Measurements from ENCODE around the gene CTSK.
"Not testable (repeated sequence)": the region's sequence is repeated elsewhere in the genome, so short reads cannot be mapped to it uniquely, and the experiment has no call there.

Gene CTSK

DNA sequence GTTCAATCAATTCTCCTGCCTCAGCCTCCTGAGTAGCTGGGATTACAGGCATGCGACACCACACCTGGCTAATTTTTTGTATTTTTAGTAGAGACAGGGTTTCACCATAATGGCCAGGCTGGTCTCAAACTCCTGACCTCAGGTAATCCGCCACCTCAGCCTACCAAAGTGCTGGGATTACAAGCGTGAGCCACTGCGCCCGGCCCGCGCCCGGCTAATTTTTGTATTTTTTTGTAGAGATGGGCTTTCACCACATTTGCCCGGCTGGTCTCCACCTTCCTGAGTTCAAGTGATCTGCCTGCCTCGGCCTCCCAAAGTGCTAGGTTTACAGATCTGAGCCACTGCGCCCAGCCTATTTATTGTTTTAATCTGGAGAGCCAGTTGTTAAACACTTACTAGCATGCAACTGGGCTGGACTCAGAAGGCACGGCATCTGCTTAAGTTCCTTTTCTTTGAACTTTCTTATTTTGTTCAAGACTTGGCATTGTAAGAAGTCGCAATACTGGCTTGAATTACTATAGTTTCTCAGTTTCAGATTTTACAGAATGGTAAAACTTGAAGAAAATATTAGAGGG lies 32.0 kb downstream of the CTSK start:
- H3K36me3 ChIP-seq (ENCODE audit: control insufficient read depth in 2 of 2, insufficient read depth in 1 of 2, low read length in 2 of 2); H3K4me1 ChIP-seq (ENCODE audit: control insufficient read depth, insufficient read depth, low read length); H3K9me3 ChIP-seq (ENCODE audit: control insufficient read depth, insufficient read depth, low read depth, low read length); POLR2A ChIA-PET; H3K4me3 ChIP-seq (ENCODE audit: low read depth, low read length); H3K27ac ChIP-seq (ENCODE audit: extremely low read depth, low read depth, low read length): not testable (repeated sequence)
- TF ChIP-seq EGR2 (tag by site-specific recombination; IDR thresholded peaks at IDR 0.05; ENCODE audit: low read depth) = 0 out of 2 replicates have a peak, but pooled peaks have one; percentile 1
- CTCF ChIA-PET = interaction anchor here (0.7 kb wide), 1 partner anchor 215 kb away, joined by 3 read pairs; no protein-coding TSS in a partner anchor

DNA sequence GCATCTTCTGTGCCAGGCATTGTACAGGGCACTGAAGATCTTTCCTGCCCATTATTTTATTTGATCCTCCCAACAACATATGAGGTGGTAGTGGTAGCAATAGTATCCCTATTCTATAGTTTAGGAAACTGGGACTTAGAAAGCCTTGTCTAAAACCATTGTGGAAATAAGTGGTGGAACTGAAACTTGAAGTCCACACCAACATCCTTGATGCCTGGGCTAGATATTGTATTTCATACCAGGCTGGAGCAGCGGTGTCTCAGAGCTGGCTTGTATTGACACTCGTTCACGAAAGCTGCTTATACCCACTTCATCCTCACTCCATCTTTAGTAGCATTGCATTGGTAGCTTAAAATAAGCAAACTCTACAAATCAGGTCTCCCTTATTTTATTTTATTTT lies 32.8 kb downstream of the CTSK start:
- H3K4me3 ChIP-seq (ENCODE audit: low read depth, low read length) = no peak overlapping the region
- no peaks in the 10 kb centered on the region for H3K36me3 ChIP-seq (ENCODE audit: control insufficient read depth in 2 of 2, insufficient read depth in 1 of 2, low read length in 2 of 2)
- TF ChIP-seq ZNF133 (tag by site-specific recombination; IDR thresholded peaks at IDR 0.05) (no peak), ZNF561 (tag by site-specific recombination; IDR thresholded peaks at IDR 0.05; ENCODE audit: borderline replicate concordance) (no peak), REPIN1 (tag by site-specific recombination; IDR thresholded peaks at IDR 0.05; ENCODE audit: low read depth) (no peak), ZNF266 (tag by site-specific recombination; IDR thresholded peaks at IDR 0.05; ENCODE audit: low read depth) (no peak), ZNF24 (tag by site-specific recombination; IDR thresholded peaks at IDR 0.05) (no peak), ZNF843 (tag by site-specific recombination; IDR thresholded peaks at IDR 0.05) (no peak), ZNF433 (tag by site-specific recombination; IDR thresholded peaks at IDR 0.05; ENCODE audit: low read depth) (no peak), ZBTB6 (tag by site-specific recombination; IDR thresholded peaks at IDR 0.05) (no peak), ZNF514 (tag by site-specific recombination; IDR thresholded peaks at IDR 0.05) (no peak), ZNF654 (tag by site-specific recombination; IDR thresholded peaks at IDR 0.05; ENCODE audit: low read depth) (no peak), PATZ1 (tag by site-specific recombination; IDR thresholded peaks at IDR 0.05) (no peak), ZNF558 (tag by site-specific recombination; IDR thresholded peaks at IDR 0.05) (no peak), SP2 (tag by site-specific recombination; IDR thresholded peaks at IDR 0.05) (no peak), ZNF169 (tag by site-specific recombination; IDR thresholded peaks at IDR 0.05) (no peak)
- TF ChIP-seq, protein P1, sequence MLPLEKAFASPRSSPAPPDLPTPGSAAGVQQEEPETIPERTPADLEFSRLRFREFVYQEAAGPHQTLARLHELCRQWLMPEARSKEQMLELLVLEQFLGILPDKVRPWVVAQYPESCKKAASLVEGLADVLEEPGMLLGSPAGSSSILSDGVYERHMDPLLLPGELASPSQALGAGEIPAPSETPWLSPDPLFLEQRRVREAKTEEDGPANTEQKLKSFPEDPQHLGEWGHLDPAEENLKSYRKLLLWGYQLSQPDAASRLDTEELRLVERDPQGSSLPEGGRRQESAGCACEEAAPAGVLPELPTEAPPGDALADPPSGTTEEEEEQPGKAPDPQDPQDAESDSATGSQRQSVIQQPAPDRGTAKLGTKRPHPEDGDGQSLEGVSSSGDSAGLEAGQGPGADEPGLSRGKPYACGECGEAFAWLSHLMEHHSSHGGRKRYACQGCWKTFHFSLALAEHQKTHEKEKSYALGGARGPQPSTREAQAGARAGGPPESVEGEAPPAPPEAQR (tag by site-specific recombination; IDR thresholded peaks at IDR 0.05) = no peak
- TF ChIP-seq, protein P2, sequence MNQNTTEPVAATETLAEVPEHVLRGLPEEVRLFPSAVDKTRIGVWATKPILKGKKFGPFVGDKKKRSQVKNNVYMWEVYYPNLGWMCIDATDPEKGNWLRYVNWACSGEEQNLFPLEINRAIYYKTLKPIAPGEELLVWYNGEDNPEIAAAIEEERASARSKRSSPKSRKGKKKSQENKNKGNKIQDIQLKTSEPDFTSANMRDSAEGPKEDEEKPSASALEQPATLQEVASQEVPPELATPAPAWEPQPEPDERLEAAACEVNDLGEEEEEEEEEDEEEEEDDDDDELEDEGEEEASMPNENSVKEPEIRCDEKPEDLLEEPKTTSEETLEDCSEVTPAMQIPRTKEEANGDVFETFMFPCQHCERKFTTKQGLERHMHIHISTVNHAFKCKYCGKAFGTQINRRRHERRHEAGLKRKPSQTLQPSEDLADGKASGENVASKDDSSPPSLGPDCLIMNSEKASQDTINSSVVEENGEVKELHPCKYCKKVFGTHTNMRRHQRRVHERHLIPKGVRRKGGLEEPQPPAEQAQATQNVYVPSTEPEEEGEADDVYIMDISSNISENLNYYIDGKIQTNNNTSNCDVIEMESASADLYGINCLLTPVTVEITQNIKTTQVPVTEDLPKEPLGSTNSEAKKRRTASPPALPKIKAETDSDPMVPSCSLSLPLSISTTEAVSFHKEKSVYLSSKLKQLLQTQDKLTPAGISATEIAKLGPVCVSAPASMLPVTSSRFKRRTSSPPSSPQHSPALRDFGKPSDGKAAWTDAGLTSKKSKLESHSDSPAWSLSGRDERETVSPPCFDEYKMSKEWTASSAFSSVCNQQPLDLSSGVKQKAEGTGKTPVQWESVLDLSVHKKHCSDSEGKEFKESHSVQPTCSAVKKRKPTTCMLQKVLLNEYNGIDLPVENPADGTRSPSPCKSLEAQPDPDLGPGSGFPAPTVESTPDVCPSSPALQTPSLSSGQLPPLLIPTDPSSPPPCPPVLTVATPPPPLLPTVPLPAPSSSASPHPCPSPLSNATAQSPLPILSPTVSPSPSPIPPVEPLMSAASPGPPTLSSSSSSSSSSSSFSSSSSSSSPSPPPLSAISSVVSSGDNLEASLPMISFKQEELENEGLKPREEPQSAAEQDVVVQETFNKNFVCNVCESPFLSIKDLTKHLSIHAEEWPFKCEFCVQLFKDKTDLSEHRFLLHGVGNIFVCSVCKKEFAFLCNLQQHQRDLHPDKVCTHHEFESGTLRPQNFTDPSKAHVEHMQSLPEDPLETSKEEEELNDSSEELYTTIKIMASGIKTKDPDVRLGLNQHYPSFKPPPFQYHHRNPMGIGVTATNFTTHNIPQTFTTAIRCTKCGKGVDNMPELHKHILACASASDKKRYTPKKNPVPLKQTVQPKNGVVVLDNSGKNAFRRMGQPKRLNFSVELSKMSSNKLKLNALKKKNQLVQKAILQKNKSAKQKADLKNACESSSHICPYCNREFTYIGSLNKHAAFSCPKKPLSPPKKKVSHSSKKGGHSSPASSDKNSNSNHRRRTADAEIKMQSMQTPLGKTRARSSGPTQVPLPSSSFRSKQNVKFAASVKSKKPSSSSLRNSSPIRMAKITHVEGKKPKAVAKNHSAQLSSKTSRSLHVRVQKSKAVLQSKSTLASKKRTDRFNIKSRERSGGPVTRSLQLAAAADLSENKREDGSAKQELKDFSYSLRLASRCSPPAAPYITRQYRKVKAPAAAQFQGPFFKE (tag by site-specific recombination; IDR thresholded peaks at IDR 0.05; ENCODE audit: borderline replicate concordance) = no peak
- H3K4me1 ChIP-seq (ENCODE audit: control insufficient read depth, insufficient read depth, low read length) = no peaks in the 10 kb centered on the region
- POLR2A ChIA-PET = interaction anchor here (0.6 kb wide), 1 partner anchor 417 kb away, joined by 5 read pairs; no protein-coding TSS in a partner anchor
- H3K27ac ChIP-seq (ENCODE audit: extremely low read depth, low read depth, low read length) = no peak overlapping the region
- H3K9me3 ChIP-seq (ENCODE audit: control insufficient read depth, insufficient read depth, low read depth, low read length) = no peaks in the 10 kb centered on the region
- CTCF ChIA-PET = interaction anchor here (0.7 kb wide), 1 partner anchor 215 kb away, joined by 3 read pairs; no protein-coding TSS in a partner anchor

Measured in HEK293 (cell line).